CMK (cell line): Measurements from ENCODE around the gene PPL.
"Not testable (repeated sequence)": the region's sequence is repeated elsewhere in the genome, so short reads cannot be mapped to it uniquely, and the experiment has no call there.

ENCODE experiments used
- DNase-seq: peaks from one replicate; pipeline ENCODE4 v3.0.0-alpha.2; 2010; ENCODE audit warnings: low read depth

The PPL gene

DNA sequence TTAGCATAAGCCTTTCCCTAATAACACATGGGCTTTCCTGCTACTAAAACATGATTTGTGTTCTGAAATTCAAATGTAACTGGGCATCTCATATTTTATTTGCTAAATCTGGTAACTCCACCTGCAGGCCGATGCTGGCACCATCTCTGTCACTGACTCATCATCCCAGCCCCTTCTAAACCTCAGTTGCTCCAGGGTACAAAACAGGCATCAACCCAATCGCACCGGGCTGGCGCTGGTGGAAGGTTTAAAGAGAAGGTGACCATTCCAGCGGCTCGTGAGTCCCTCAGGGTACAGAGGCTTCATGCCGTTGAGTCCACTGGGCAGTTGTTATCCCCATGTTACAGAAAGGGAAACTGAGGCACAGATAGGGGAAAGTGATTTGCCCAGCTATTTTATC, 27.1 kb downstream of the PPL start:
- DNase-seq = no peak

GRCh38 chr16:4908854-4909401, 28.0 kb downstream of the PPL start:
- DNase-seq = no peak

DNA sequence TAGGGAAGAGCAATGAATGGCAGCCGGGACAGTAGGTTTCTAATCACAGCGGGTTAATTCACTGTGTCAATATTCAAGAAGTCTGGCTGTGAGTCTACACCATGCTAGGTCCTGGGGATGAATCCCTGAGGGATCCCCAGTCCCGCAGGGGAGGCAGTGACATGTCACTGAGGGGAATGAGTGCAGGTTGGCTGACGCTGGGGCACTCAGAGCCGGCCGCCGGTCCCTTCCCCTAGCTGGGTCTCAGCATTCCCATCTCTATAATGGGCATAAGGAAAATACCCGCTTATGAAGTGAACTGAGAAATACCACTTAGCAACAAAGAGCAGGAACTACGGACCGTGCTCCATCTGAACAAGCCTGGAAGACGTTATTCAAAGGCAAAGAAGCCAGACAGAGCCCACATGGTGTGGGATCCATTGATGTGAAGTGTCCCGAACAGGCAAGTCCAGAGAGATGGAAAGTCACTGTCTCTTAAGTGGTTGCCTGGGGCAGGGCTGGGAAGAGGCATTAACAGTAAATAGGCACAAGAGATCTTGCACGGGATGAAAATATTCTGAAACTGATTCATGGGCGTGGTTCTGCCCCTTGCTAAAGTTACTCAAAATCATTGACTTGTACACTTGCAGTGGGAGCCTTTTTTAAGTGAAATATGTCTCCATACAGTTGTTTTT, 31.9 kb downstream of the PPL start:
- no peak for DNase-seq

DNA sequence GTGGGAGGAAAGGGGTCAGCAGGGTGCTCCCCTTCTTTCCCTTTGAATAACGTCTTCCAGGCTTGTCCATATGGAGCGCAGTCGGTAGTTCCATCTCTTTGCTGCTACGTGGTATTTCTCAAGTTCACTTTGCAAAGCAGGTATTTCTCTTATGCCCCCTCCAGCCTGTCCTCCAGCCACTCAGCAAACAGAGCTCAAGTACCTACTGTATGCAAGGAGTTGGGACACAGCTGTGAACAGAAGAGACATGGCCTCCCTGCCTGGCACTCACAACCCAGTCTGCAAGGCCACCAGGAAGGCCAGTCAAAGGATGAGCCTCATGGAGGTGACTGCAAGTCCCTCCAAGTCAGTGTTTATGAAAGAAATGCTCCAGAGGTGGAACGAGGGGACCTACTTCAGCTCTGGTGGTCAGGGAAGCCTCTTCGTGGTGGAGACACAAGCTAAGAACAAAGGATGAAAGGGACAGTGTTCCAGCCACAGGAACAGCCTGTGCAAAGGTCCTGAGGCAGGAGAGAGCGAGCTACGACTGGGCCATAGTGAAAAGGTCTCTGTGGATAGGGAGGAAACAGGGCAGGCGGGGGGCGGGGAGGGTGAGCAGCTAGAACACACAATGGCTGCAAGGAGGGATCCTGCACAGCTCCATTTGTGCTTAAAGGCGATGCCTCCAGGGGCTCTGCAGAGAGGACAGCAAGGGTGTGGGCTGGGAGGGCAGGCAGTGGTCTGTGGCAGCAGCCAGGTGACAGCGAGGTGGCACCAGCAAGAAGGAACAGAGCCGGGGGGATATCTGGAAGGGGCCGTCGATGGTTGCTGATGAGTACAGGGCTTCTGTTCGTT, 32.6 kb downstream of the PPL start:
- no peak for DNase-seq

- no peak for DNase-seq
Observed at GRCh38 chr16:4902038-4902437, 34.9 kb downstream of the PPL start.

- no peak for DNase-seq
Observed at GRCh38 chr16:4900750-4901149, 36.2 kb downstream of the PPL start.

- DNase-seq = no peak
Observed at GRCh38 chr16:4900036-4900435, 36.9 kb downstream of the PPL start.

DNA sequence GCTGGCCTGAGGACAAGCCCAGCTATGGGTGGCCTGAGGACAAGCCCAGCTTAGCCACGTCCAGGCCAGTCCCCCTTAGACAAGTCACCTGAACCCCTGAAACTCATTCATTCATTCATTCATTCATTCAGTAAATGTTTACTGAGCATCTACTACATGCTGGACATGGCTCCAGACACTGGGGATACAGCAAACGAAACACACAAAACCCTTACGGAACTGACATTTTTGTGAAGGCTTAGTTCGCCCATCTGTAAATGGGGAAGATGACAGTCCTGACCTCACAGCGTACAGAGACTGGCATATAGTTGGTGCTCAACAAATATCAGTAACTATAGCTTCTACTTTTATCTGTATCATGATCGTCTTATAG, 37.5 kb downstream of the PPL start:
- no peak for DNase-seq

DNA sequence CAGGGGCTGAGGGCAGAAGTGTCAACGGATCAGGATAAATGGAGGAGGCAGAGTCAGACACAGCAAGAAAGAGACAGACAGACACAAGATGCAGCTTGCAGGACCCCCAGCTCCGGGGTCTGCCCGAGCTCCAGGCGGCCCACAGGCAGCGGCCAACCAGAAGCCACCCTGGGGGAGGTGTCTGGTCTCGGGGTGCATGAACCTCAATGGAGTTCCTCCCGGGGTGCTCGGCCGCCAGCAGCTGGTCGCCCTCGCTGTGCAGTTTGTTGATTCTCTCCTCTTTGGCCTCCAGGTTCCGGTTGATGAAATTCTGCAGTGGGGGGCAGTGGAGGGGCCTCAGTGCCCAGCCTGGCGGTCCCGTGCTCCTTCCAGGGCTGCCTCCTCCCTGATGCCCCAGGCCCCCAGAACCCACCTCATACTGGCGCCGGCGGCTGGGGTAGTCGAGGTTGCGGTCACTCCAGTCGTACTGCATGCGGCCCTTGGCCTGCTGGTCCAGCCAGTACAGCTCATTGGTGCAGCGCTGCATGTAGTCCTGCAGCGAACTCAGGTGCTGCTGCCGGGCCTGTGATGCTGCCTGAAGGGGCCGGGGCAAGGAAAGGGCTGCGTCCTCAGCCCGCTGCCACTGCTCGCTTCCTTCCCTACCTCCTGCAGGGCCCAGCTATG, 38.0 kb downstream of the PPL start:
- DNase-seq = no peak

- no peak for DNase-seq
Observed at GRCh38 chr16:4897328-4897727, 39.6 kb downstream of the PPL start.

DNA sequence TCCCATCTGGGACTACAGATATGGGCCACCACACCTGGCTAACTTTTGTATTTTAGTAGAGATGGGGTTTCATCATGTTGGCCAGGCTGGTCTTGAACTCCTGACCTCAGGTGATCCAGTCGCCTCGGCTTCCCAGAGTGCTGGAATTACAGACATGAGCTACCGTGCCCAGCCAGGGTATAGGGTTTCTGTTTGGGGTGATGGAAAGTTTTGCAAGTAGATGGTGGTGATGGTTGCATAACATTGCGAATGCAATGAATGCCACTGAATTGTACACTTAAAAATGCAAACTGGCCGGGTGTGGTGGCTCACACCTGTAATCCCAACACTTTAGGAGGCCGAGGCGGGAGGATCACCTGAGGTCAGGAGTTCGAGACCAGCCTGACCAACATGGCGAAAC, 40.2 kb downstream of the PPL start:
- DNase-seq = not testable (repeated sequence)

DNA sequence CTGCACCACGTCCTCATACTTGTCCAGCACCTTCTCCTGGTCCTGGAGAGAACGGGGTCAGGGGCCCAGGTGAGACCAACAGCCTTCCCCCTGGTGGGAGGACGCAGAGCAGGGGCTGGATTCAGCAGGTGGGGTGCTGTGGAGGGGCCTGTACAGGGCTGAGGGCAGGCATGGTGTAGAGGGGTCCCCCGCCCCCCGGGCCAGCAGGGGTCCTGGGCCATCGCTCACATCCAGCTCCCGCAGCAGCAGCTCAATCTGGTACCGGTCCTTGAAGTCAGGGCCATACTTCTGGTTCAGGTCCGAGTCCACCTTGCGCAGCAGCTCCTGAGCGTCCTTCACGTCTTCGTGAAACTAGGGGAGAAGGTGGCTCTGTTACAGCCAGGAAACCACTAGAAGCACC, 41.6 kb downstream of the PPL start:
- DNase-seq = no peak

- DNase-seq = no peak
Observed at GRCh38 chr16:4894276-4895150, 42.4 kb downstream of the PPL start.

DNA sequence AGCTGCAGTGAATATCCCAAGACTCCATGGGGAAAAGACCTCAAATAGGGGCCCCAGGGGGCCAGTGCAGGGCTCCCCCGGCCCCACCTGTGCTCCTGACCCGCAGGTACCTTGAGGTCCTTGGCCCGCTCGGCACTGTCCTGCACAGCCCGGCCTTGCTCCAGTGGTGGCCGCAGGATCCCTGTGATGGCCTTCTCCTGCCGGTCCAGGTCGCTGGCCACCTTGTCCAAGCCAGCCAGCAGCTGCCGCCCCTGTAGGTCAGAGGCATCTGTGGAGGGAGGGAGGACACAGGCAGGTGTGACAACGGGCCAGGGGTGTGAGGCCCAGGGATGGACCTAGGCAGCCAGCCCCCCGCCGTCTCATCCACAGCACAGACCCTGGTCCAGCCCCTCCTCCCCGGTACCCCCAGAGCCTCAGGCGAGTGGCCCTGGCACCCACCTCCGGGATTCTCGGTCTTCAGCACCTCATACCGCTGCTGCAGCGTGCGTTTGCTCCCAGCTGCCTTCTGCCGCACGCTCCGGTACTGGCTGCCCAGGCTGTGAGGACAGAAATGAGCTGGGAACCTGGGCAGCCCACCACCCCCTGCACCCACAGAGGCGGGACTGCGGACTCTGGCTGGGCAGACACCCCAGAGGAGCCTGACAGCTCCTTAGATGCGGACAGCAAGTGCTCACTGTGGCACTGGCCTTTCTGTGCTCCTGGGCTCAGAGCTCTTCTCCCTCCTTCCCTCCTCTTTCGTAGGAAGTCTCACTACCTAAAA, 43.7 kb downstream of the PPL start:
- DNase-seq = no peak

- no peak for DNase-seq
Observed at GRCh38 chr16:4892361-4893102, 44.4 kb downstream of the PPL start.

GRCh38 chr16:4891886-4892216, 45.1 kb downstream of the PPL start:
- no peak for DNase-seq

DNA sequence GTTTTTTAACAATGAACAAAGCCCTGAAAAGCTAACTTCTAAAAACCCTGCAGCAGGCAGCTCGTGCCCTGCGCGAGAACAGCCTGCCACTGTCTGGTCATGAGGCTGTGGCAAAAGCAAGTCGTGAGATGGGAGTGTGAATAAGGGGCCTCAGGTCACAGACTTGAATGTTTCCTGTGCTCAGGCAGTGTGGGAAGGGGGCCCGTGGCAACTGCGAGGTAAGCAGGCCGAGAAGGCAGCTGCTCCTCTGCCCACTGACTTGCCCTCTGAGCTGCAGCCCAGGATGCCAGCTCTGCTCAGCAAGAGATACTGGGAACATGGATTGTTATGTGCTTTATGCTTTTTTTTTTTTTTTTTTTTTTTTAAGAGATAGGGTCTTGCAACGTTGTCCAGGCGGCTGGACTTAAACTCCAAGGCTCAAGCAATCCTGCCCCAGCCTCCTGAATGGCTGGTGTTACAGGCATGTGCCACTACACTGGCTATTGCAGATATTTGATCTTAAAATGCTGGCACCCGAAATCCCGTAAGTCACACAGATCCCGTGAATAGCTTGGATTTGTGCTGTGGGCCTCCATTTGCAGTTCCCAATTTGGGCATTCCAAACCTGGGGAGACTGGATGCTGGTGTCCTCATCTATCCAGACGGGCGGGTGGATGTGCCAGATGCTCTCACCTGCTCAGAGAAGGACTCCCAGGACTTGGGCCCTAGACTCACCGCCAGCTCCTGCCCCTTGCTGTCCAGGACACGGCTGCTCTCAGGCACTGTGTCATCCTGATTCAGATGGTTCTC, 45.7 kb downstream of the PPL start:
- DNase-seq = no peak

GRCh38 chr16:4890686-4891085, 46.3 kb downstream of the PPL start:
- no peak for DNase-seq

- no peak for DNase-seq
Observed at GRCh38 chr16:4890026-4890425, 46.9 kb downstream of the PPL start.
